GM12878 (cell line): ENCODE data around the gene MYO7B. TPM values are rescaled to one million over a fixed set of nuclear protein-coding genes. Genes with fewer than 3 reads are reported as not detected.

Experiments
- ATAC-seq: fragments of 200-7000 bp; cut with Tn5 transposase; 3 replicates; pipeline ENCODE4 v1.9.1; 2020; ENCODE audit warnings: mild to moderate bottlenecking, moderate library complexity
- BruUV-seq: library from RNA; stranded (reverse); fragments of 400-500 nt; replicated peaks from 2 replicates; lab custom pipeline; 2021; lab: Mats Ljungman, UMichigan
- CTCF ChIA-PET: fragments of 300-600 bp; sonication (Branson Sonifier 250); formaldehyde crosslinking; extraction: SDS; loops from one replicate; lab custom pipeline; 2021; ENCODE audit warnings: inconsistent platforms; lab: Yijun Ruan, JAX
- POLR2A ChIA-PET: fragments of 350-600 bp; formaldehyde crosslinking; extraction: SDS; loops from one replicate; lab custom pipeline; 2021; ENCODE audit warnings: inconsistent platforms; lab: Charles Lee
- RAD21 ChIA-PET: fragments of 300-600 bp; sonication (Branson Sonifier 250); formaldehyde crosslinking; loops from one replicate; lab custom pipeline; 2023; ENCODE audit warnings: antibody characterized with exemption; ENCODE audit not compliant: unreplicated experiment; lab: Charles Lee
- SMC1A ChIA-PET: fragments of 300-600 bp; sonication (Branson Sonifier 250); formaldehyde crosslinking; loops from one replicate; lab custom pipeline; 2023; ENCODE audit not compliant: unreplicated experiment, uncharacterized antibody; lab: Charles Lee
- DNase-seq: peaks from one replicate; pipeline ENCODE4 v3.0.0-alpha.2; 2011; ENCODE audit warnings: low read depth, low spot score
- FAIRE-seq: peaks from 3 replicates; lab custom pipeline; 2011; peaks lifted over from hg19 to GRCh38; lab: Jason Lieb, UNC
- H2AFZ ChIP-seq: 2 replicates; pipeline ENCODE4 v1.6.0; 2011; ENCODE audit warnings: low read depth, low read length, control low read depth; ENCODE audit not compliant: control insufficient read depth
- H3K27ac ChIP-seq: 2 replicates; pipeline ENCODE4 v1.5.1; 2011; ENCODE audit warnings: control low read depth; ENCODE audit not compliant: control insufficient read depth, insufficient read depth
- H3K27me3 ChIP-seq, 2 experiments: replicated peaks in 1 of 2; 2 replicates each; pipeline versions ENCODE4 v1.6.0 to v1.6.1; 2011; ENCODE audit warnings: low read length in 1 of 2; ENCODE audit not compliant: control insufficient read depth in 2 of 2, insufficient read depth in 2 of 2
- H3K36me3 ChIP-seq, 2 experiments: 2 replicates each; pipeline ENCODE4 v1.5.1; 2011; ENCODE audit warnings: low read length in 1 of 2; ENCODE audit not compliant: control insufficient read depth in 2 of 2, insufficient read depth in 2 of 2
- H3K4me1 ChIP-seq: 2 replicates; pipeline ENCODE4 v1.6.1; 2011; ENCODE audit warnings: mild to moderate bottlenecking, low read length, moderate library complexity, mixed read lengths; ENCODE audit not compliant: control insufficient read depth, insufficient read depth
- H3K4me2 ChIP-seq: 2 replicates; pipeline ENCODE4 v1.6.0; 2011; ENCODE audit warnings: control low read depth; ENCODE audit not compliant: control insufficient read depth, insufficient read depth
- H3K4me3 ChIP-seq: fragments of 200-600 bp; sonication (generic); 2 replicates; pipeline ENCODE4 v1.5.1; 2016
- H3K79me2 ChIP-seq: 2 replicates; pipeline ENCODE4 v1.6.0; 2011; ENCODE audit warnings: low read length; ENCODE audit not compliant: control insufficient read depth, insufficient read depth
- H3K9ac ChIP-seq: 2 replicates; pipeline ENCODE4 v1.8.0; 2011; ENCODE audit warnings: low read length, control low read depth, mixed read lengths; ENCODE audit not compliant: control insufficient read depth, insufficient read depth
- H3K9me3 ChIP-seq: replicated peaks from 3 replicates; pipeline ENCODE4 v1.5.1; 2011; ENCODE audit warnings: mild to moderate bottlenecking, low read length; ENCODE audit not compliant: control insufficient read depth, insufficient read depth
- H4K20me1 ChIP-seq: 2 replicates; pipeline ENCODE4 v1.6.0; 2011; ENCODE audit not compliant: control insufficient read depth, insufficient read depth
- CHD4 ChIP-seq: fragments of 200-600 bp; sonication (generic); IDR thresholded peaks from 2 replicates; pipeline ENCODE4 v1.6.1; 2016; ENCODE audit warnings: mild to moderate bottlenecking
- FOXM1 ChIP-seq: IDR thresholded peaks from 2 replicates; pipeline ENCODE4 v1.6.1; 2012; ENCODE audit warnings: low read depth, mild to moderate bottlenecking, inconsistent platforms, low read length, moderate library complexity
- HDAC2 ChIP-seq: fragments of 200-600 bp; sonication (generic); IDR thresholded peaks from 2 replicates; pipeline ENCODE4 v1.6.1; 2017
- HDGF ChIP-seq: fragments of 450-650 bp; IDR thresholded peaks from 2 replicates; pipeline ENCODE4 v1.6.1; 2016; ENCODE audit warnings: antibody characterized with exemption
- NR2C1 ChIP-seq: fragments of 450-650 bp; IDR thresholded peaks from 2 replicates; pipeline ENCODE4 v1.6.1; 2017; ENCODE audit warnings: antibody characterized with exemption, mild to moderate bottlenecking, moderate library complexity
- RCOR1 ChIP-seq: conservative IDR thresholded peaks from 2 replicates; pipeline ENCODE4 v1.6.1; 2012; ENCODE audit warnings: low read depth, low read length, improper control_type of control experiment
- SMARCA5 ChIP-seq: fragments of 450-650 bp; IDR thresholded peaks from 2 replicates; pipeline ENCODE4 v1.6.1; 2017; ENCODE audit warnings: mild to moderate bottlenecking
- WRNIP1 ChIP-seq: IDR thresholded peaks from 2 replicates; pipeline ENCODE4 v1.6.1; 2011; ENCODE audit warnings: low read depth, low read length, improper control_type of control experiment, borderline replicate concordance
- ZNF274 ChIP-seq: IDR thresholded peaks from one replicate; pipeline ENCODE4 v1.8.0; 2011; ENCODE audit not compliant: insufficient read length, insufficient read depth
- WGBS: methylation state at CpG from one replicate; pipeline ENCODE4 v1.1.6; 2016; ENCODE audit warnings: low lambda C conversion rate; ENCODE audit not compliant: insufficient replicate concordance, insufficient coverage; ENCODE audit errors: missing lambda C conversion rate; 5-methylcytosine and 5-hydroxymethylcytosine counted together
- in situ Hi-C: fragments of 300-500 bp; cut with MboI; formaldehyde crosslinking; loops from 9 replicates; pipeline ENCODE4 v1.14.3; 2018; ENCODE audit warnings: mixed read lengths
- intact Hi-C: fragments of 100-400 bp; cut with micrococcal nuclease; formaldehyde crosslinking; loops from one replicate; pipeline ENCODE4 v1.14.2; 2022; ENCODE audit not compliant: unreplicated experiment
- polyA plus RNA-seq, 11 experiments: library from polyadenylated mRNA; depleted of rRNA in 4 of 11; unstranded in 6 of 11; stranded (reverse) in 5 of 11; fragments of >200 nt; fragmentation: Nextera tagmentation in 4 of 11; fragmentation: Illumina TruSeq in 1 of 11; extraction: Ambion mirVana in 4 of 11; extraction: Trizol in 1 of 11; gene quantifications; 1 replicate in 1 of 11; 2 replicates in 10 of 11; pipeline versions ENCODE4 v1.2.1 to v1.2.3, GENCODE V29; 2011 to 2016; ENCODE audit warnings: inconsistent platforms in 2 of 11, missing spikeins in 2 of 11, low read depth in 1 of 11
- total RNA-seq, 4 experiments: library from RNA; depleted of rRNA in 3 of 4; stranded (reverse); fragments of >200 nt in 3 of 4; fragmentation: Illumina TruSeq in 1 of 4; extraction: Trizol in 1 of 4; gene quantifications; 2 replicates each; pipeline versions ENCODE4 v1.2.1 to v1.2.3, GENCODE V29; 2013 to 2021
- TF ChIP-seq, protein P1 (sequence below): fragments of 450-650 bp; conservative IDR thresholded peaks from 2 replicates; pipeline ENCODE4 v1.6.1; 2017; ENCODE audit warnings: mild to moderate bottlenecking, moderate library complexity
- TF ChIP-seq, protein P2 (sequence below): fragments of 450-650 bp; formaldehyde crosslinking; IDR thresholded peaks from 2 replicates; pipeline ENCODE4 v1.4.0; 2020; ENCODE audit warnings: mild to moderate bottlenecking, moderate library complexity
- TF ChIP-seq, protein P3 (sequence below): fragments of 450-650 bp; IDR thresholded peaks from 2 replicates; pipeline ENCODE4 v1.6.1; 2017; ENCODE audit warnings: antibody characterized with exemption, mild to moderate bottlenecking, moderate library complexity

The MYO7B gene
- total and polyA plus RNA-seq, 10 of the 15 experiments (the other 5 are each of a cell fraction or from before 2014, with no cell fraction given) = 0.08 to 4.8 (median 1.2) TPM

DNA sequence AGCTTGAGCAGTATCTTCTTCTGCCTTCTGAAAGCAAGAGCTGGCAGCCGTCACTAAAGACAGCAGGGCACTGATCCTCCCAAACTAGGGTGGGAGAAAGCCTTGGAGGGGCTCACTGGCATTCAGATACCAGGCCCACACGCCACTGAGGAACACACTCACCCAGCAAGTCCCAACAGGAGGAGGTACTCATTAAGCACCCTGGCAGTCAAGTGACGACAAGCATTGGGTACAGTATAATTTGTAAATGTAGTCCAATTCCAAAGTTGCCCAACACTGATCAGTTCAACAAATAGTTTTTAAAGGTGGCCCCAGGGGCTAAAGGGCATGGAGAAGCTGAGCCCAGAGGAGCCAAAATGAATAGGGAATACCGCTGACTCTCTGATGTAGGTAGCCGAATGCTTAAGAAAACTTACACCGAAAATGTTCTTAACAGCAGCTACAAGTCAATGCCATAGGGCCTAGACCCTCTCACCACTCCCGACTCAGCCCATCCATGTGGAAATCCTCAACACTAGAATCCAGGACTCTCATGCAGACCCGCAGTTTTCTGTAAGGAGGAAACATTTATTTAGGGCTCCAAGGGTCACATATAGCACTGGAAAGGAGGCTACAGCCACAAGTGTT is 129.9 kb downstream of the MYO7B start:
- POLR2A ChIA-PET = no interaction called here
- in situ Hi-C loops = no loop called here

More for the DNA sequence above, 129.9 kb downstream of the MYO7B start:
- peaks cover 7 to 8% of the 10 kb centered on the region in 2 experiments for H3K27me3 ChIP-seq
- H3K79me2 ChIP-seq = no peaks in the 10 kb centered on the region
- H3K9ac ChIP-seq = no peak overlapping the region
- no peak overlapping the region for H2AFZ ChIP-seq
- BruUV-seq = no TSS peak
- no peaks in the 10 kb centered on the region for H3K9me3 ChIP-seq
- RAD21 ChIA-PET = no interaction called here
- TF ChIP-seq FOXM1 (no peak), ZNF274 (no peak), HDAC2 (no peak), RCOR1 (no peak), CHD4 (no peak), SMARCA5 (no peak), NR2C1 (no peak), WRNIP1 (no peak), HDGF (no peak)
- TF ChIP-seq, protein P1, sequence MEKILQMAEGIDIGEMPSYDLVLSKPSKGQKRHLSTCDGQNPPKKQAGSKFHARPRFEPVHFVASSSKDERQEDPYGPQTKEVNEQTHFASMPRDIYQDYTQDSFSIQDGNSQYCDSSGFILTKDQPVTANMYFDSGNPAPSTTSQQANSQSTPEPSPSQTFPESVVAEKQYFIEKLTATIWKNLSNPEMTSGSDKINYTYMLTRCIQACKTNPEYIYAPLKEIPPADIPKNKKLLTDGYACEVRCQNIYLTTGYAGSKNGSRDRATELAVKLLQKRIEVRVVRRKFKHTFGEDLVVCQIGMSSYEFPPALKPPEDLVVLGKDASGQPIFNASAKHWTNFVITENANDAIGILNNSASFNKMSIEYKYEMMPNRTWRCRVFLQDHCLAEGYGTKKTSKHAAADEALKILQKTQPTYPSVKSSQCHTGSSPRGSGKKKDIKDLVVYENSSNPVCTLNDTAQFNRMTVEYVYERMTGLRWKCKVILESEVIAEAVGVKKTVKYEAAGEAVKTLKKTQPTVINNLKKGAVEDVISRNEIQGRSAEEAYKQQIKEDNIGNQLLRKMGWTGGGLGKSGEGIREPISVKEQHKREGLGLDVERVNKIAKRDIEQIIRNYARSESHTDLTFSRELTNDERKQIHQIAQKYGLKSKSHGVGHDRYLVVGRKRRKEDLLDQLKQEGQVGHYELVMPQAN = no peak
- TF ChIP-seq, protein P2, sequence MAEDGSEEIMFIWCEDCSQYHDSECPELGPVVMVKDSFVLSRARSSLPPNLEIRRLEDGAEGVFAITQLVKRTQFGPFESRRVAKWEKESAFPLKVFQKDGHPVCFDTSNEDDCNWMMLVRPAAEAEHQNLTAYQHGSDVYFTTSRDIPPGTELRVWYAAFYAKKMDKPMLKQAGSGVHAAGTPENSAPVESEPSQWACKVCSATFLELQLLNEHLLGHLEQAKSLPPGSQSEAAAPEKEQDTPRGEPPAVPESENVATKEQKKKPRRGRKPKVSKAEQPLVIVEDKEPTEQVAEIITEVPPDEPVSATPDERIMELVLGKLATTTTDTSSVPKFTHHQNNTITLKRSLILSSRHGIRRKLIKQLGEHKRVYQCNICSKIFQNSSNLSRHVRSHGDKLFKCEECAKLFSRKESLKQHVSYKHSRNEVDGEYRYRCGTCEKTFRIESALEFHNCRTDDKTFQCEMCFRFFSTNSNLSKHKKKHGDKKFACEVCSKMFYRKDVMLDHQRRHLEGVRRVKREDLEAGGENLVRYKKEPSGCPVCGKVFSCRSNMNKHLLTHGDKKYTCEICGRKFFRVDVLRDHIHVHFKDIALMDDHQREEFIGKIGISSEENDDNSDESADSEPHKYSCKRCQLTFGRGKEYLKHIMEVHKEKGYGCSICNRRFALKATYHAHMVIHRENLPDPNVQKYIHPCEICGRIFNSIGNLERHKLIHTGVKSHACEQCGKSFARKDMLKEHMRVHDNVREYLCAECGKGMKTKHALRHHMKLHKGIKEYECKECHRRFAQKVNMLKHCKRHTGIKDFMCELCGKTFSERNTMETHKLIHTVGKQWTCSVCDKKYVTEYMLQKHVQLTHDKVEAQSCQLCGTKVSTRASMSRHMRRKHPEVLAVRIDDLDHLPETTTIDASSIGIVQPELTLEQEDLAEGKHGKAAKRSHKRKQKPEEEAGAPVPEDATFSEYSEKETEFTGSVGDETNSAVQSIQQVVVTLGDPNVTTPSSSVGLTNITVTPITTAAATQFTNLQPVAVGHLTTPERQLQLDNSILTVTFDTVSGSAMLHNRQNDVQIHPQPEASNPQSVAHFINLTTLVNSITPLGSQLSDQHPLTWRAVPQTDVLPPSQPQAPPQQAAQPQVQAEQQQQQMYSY (CRISPR knock-in tag) = no peak
- TF ChIP-seq, protein P3, sequence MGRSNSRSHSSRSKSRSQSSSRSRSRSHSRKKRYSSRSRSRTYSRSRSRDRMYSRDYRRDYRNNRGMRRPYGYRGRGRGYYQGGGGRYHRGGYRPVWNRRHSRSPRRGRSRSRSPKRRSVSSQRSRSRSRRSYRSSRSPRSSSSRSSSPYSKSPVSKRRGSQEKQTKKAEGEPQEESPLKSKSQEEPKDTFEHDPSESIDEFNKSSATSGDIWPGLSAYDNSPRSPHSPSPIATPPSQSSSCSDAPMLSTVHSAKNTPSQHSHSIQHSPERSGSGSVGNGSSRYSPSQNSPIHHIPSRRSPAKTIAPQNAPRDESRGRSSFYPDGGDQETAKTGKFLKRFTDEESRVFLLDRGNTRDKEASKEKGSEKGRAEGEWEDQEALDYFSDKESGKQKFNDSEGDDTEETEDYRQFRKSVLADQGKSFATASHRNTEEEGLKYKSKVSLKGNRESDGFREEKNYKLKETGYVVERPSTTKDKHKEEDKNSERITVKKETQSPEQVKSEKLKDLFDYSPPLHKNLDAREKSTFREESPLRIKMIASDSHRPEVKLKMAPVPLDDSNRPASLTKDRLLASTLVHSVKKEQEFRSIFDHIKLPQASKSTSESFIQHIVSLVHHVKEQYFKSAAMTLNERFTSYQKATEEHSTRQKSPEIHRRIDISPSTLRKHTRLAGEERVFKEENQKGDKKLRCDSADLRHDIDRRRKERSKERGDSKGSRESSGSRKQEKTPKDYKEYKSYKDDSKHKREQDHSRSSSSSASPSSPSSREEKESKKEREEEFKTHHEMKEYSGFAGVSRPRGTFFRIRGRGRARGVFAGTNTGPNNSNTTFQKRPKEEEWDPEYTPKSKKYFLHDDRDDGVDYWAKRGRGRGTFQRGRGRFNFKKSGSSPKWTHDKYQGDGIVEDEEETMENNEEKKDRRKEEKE = no peak
- no peaks in the 10 kb centered on the region for H3K36me3 ChIP-seq
- H3K4me3 ChIP-seq = no peak overlapping the region
- H3K4me2 ChIP-seq = no peak overlapping the region
- DNase-seq (no peak), FAIRE-seq (no peak), ATAC-seq (no peak)
- no peaks in the 10 kb centered on the region for H4K20me1 ChIP-seq
- WGBS = 51% methylated on average over 8 of the region's 8 CpGs
- CTCF ChIA-PET = interaction anchor here (1.7 kb wide), 1 partner anchor 13 kb away, joined by 4 read pairs; no protein-coding TSS in a partner anchor
- SMC1A ChIA-PET = no interaction called here
- H3K4me1 ChIP-seq = no peaks in the 10 kb centered on the region
- intact Hi-C loops = no loop called here
- no peak overlapping the region for H3K27ac ChIP-seq
